ENCODE data around the gene ARIH2. TPM values are rescaled to one million over a fixed set of nuclear protein-coding genes. Genes with fewer than 3 reads are reported as not detected.
A peak's percentile ranks its signal among the peaks of the same experiment; 100 is the strongest.

Gene ARIH2
- total and polyA plus RNA-seq, 9 of the 15 experiments (the other 6 are each of a cell fraction or from before 2014, with no cell fraction given), result 27.0 to 120 (median 108) TPM

DNA sequence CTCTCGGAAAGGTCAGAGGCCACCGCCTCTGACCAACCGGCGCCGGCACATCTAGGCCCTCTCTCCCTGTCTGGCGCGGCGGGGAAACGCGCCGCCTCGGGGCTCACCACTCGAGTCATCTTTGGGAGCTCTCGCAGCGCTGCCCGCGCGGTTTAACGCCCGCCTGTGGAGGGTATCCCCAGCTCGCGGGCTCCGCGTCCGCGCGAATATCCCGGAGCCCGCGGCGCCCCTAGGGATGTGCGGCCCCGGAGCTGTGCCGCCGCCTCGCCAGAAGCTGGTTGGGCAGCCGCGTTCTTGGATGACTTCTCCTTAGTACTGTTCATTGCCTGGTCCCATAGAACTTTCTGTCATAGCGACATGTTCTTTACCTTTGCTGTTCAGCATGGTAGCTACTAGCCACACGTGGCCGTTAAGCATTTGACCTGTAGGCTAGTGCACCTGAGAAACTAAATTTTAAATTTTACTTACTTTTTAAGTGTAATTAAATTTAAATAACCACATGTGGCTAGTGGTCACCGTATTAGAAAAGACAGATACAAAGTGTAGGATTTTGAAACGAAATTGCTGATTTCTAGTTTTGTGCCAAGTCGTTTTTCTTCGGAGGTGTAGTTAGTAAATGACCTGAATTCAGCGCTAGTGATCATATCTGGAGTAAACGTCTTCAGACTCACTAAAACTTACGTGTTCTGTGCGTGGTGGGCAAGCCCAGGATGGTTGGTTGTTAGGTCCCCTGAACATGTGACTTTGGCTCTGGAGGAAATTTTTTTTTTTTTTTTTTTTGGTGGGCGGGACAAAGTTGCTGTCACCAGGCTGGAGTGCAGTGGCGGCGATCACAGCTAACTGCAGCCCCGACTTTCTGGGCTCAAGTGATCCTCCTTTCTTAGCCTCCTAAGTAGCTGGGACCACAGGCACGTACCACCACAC is 835 bp downstream of the ARIH2 start (continued):
- TF ChIP-seq, protein P1, sequence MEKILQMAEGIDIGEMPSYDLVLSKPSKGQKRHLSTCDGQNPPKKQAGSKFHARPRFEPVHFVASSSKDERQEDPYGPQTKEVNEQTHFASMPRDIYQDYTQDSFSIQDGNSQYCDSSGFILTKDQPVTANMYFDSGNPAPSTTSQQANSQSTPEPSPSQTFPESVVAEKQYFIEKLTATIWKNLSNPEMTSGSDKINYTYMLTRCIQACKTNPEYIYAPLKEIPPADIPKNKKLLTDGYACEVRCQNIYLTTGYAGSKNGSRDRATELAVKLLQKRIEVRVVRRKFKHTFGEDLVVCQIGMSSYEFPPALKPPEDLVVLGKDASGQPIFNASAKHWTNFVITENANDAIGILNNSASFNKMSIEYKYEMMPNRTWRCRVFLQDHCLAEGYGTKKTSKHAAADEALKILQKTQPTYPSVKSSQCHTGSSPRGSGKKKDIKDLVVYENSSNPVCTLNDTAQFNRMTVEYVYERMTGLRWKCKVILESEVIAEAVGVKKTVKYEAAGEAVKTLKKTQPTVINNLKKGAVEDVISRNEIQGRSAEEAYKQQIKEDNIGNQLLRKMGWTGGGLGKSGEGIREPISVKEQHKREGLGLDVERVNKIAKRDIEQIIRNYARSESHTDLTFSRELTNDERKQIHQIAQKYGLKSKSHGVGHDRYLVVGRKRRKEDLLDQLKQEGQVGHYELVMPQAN (IDR thresholded peaks at IDR 0.05; ENCODE audit: borderline replicate concordance), result peak; percentile 68
- TF ChIP-seq HDAC1 (IDR thresholded peaks at IDR 0.05) (peak in 1 of 2 experiments; percentile 42; a peak in 2 of 4 replicates), FOXM1 (IDR thresholded peaks at IDR 0.05; ENCODE audit: low read depth) (no peak), FOXM1 (CRISPR knock-in tag; IDR thresholded peaks at IDR 0.05; ENCODE audit: low read depth) (0 out of 2 replicates have a peak, but pooled peaks have one; percentile 19)
- TF ChIP-seq, protein P2, sequence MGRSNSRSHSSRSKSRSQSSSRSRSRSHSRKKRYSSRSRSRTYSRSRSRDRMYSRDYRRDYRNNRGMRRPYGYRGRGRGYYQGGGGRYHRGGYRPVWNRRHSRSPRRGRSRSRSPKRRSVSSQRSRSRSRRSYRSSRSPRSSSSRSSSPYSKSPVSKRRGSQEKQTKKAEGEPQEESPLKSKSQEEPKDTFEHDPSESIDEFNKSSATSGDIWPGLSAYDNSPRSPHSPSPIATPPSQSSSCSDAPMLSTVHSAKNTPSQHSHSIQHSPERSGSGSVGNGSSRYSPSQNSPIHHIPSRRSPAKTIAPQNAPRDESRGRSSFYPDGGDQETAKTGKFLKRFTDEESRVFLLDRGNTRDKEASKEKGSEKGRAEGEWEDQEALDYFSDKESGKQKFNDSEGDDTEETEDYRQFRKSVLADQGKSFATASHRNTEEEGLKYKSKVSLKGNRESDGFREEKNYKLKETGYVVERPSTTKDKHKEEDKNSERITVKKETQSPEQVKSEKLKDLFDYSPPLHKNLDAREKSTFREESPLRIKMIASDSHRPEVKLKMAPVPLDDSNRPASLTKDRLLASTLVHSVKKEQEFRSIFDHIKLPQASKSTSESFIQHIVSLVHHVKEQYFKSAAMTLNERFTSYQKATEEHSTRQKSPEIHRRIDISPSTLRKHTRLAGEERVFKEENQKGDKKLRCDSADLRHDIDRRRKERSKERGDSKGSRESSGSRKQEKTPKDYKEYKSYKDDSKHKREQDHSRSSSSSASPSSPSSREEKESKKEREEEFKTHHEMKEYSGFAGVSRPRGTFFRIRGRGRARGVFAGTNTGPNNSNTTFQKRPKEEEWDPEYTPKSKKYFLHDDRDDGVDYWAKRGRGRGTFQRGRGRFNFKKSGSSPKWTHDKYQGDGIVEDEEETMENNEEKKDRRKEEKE (IDR thresholded peaks at IDR 0.05; ENCODE audit: borderline replicate concordance in 1 of 2, control insufficient read depth in 1 of 2, low read depth in 2 of 2, low read length in 1 of 2), result no peak
